Measurements from ENCODE around the gene PARP3. TPM values are rescaled to one million over a fixed set of nuclear protein-coding genes. Genes with fewer than 3 reads are reported as not detected.

Gene PARP3
- total RNA-seq, 3 donors from 2014 or later (not counting 1 experiment from before 2014, with no cell fraction given) = 4.6 to 7.4 (median 5.6) TPM

GRCh38 chr3:51954713-51955112 lies 12.6 kb downstream of the PARP3 start:
- Mint-ChIP-seq H3K36me3 (no peaks in the 10 kb centered on the region), H3K27me3 (ENCODE audit: low read depth in 2 of 2) (peaks cover 25 to 36% of the 10 kb centered on the region in 2 donors), H3K9me3 (no peaks in the 10 kb centered on the region), H3K4me1 (peaks cover 0 to 14% of the 10 kb centered on the region in 2 donors), H3K27ac (no peak overlapping the region), H3K4me3 (no peak overlapping the region)
- peaks cover 24% of the 10 kb centered on the region for H3K27me3 ChIP-seq (ENCODE audit: control insufficient read depth, insufficient read depth, low read length)
- no peak overlapping the region for H3K4me3 ChIP-seq (ENCODE audit: low read length)
- 76% methylated on average over 1 of the region's 1 CpG for WGBS (ENCODE audit: insufficient coverage)
- peaks cover 15% of the 10 kb centered on the region for H3K4me1 ChIP-seq (ENCODE audit: control insufficient read depth, insufficient read depth, low read length)
- no peak for ATAC-seq
- no peak for DNase-seq
- no peak overlapping the region for H3K27ac ChIP-seq (ENCODE audit: low read length)
- intact Hi-C loops (cut with micrococcal nuclease) = no loop called here
- no peak for TF ChIP-seq CTCF (IDR thresholded peaks at IDR 0.05)
- no peaks in the 10 kb centered on the region for H3K9me3 ChIP-seq (ENCODE audit: control insufficient read depth, insufficient read depth, low read length)
- no peaks in the 10 kb centered on the region for H3K36me3 ChIP-seq (ENCODE audit: control insufficient read depth, insufficient read depth, low read length)

- no peak for TF ChIP-seq CTCF (IDR thresholded peaks at IDR 0.05)
- ATAC-seq (peak in 1 of 3 donors; percentile 4), DNase-seq (no peak)
- no peak within 1 kb of the TSS for H3K4me3 Mint-ChIP-seq
- peaks cover 25 to 36% of the 10 kb centered on the region in 2 donors for H3K27me3 Mint-ChIP-seq (ENCODE audit: low read depth in 2 of 2)
- H3K4me1 Mint-ChIP-seq = peaks cover 0 to 14% of the 10 kb centered on the region in 2 donors
- intact Hi-C loops (cut with micrococcal nuclease) = no loop called here
- no peak within 1 kb of the TSS for H3K27ac Mint-ChIP-seq
- no peaks in the 10 kb centered on the region for H3K9me3 Mint-ChIP-seq
- H3K36me3 ChIP-seq (ENCODE audit: control insufficient read depth, insufficient read depth, low read length) = no peaks in the 10 kb centered on the region
- H3K36me3 Mint-ChIP-seq = no peaks in the 10 kb centered on the region
- H3K4me1 ChIP-seq (ENCODE audit: control insufficient read depth, insufficient read depth, low read length) = peaks cover 15% of the 10 kb centered on the region
- no peak within 1 kb of the TSS for H3K27ac ChIP-seq (ENCODE audit: low read length)
- no peak within 1 kb of the TSS for H3K4me3 ChIP-seq (ENCODE audit: low read length)
- no peaks in the 10 kb centered on the region for H3K9me3 ChIP-seq (ENCODE audit: control insufficient read depth, insufficient read depth, low read length)
- peaks cover 24% of the 10 kb centered on the region for H3K27me3 ChIP-seq (ENCODE audit: control insufficient read depth, insufficient read depth, low read length)
- 49% methylated on average over 33 of the region's 33 CpGs for whole genome bisulfite sequencing (ENCODE audit: insufficient coverage)
These were observed 13.2 kb downstream of the PARP3 start, which contains the start of gene GPR62 for GRCh38 chr3:51955175-51955892. Gene GPR62, plus strand, starts transcription at chr3:51955381. Its CDS starts 272 bp downstream, at chr3:51955653.

GRCh38 chr3:51955893-51956770 lies 14.0 kb downstream of the PARP3 start:
- H3K9me3 Mint-ChIP-seq = no peaks in the 10 kb centered on the region
- peaks cover 0 to 14% of the 10 kb centered on the region in 2 donors for H3K4me1 Mint-ChIP-seq
- Histone ChIP-seq H3K27ac (ENCODE audit: low read length) (no peak overlapping the region), H3K9me3 (ENCODE audit: control insufficient read depth, insufficient read depth, low read length) (no peaks in the 10 kb centered on the region), H3K27me3 (ENCODE audit: control insufficient read depth, insufficient read depth, low read length) (peaks cover 24% of the 10 kb centered on the region), H3K36me3 (ENCODE audit: control insufficient read depth, insufficient read depth, low read length) (no peaks in the 10 kb centered on the region), H3K4me1 (ENCODE audit: control insufficient read depth, insufficient read depth, low read length) (peaks cover 15% of the 10 kb centered on the region), H3K4me3 (ENCODE audit: low read length) (no peak overlapping the region)
- H3K4me3 Mint-ChIP-seq = peak overlapping the region; percentile 47
- WGBS (ENCODE audit: insufficient coverage) = 6% methylated on average over 97 of the region's 97 CpGs
- peak; percentile 47 for TF ChIP-seq CTCF (IDR thresholded peaks at IDR 0.05)
- intact Hi-C loops (cut with micrococcal nuclease) = no loop called here
- no peak overlapping the region for H3K27ac Mint-ChIP-seq
- DNase-seq = peak; percentile 27 to 57
- ATAC-seq = peak; percentile 73 to 83 (median 80)
- H3K36me3 Mint-ChIP-seq = no peaks in the 10 kb centered on the region
- peaks cover 25 to 36% of the 10 kb centered on the region in 2 donors for H3K27me3 Mint-ChIP-seq (ENCODE audit: low read depth in 2 of 2)
